B cell (primary cell): ENCODE measurements around the gene CIART. TPM values are rescaled to one million over a fixed set of nuclear protein-coding genes. Genes with fewer than 3 reads are reported as not detected.

ENCODE experiments used
- ATAC-seq: fragments of 200-7000 bp; cut with Tn5 transposase; one replicate; pipeline ENCODE4 v1.10.0; 2021; ENCODE audit warnings: low read depth, mild to moderate bottlenecking, moderate number of reproducible peaks, moderate library complexity
- CTCF ChIA-PET: fragments of 350-600 bp; sonication (Branson Sonifier 250); formaldehyde crosslinking; loops from one replicate; lab custom pipeline; 2021; ENCODE audit warnings: antibody characterized with exemption, inconsistent platforms; lab: Charles Lee
- POLR2A ChIA-PET: fragments of 350-600 bp; sonication (Branson Sonifier 250); formaldehyde crosslinking; loops from one replicate; lab custom pipeline; 2021; ENCODE audit warnings: antibody characterized with exemption; lab: Charles Lee
- DNase-seq: peaks from one replicate; pipeline ENCODE4 v3.0.0; 2013
- H2AFZ ChIP-seq: 2 replicates; pipeline ENCODE4 v1.6.1; 2012; ENCODE audit warnings: mild to moderate bottlenecking, low read depth, low read length; ENCODE audit not compliant: insufficient read depth, poor library complexity, severe bottlenecking
- H3K27ac ChIP-seq, 2 donors: 1 replicate in 1 of 2; 2 replicates in 1 of 2; pipeline ENCODE4 v1.5.1; 2012 to 2013; ENCODE audit warnings: low read length in 2 of 2, mild to moderate bottlenecking in 2 of 2, moderate library complexity in 1 of 2
- H3K27me3 ChIP-seq, 4 experiments: fragments of 200-600 bp in 1 of 4; sonication (generic) in 1 of 4; replicated peaks in 1 of 4; 1 replicate in 2 of 4; 2 replicates in 2 of 4; pipeline versions ENCODE4 v1.6.1 to v1.7.0; 2013 to 2016; ENCODE audit warnings: low read length in 3 of 4, mild to moderate bottlenecking in 2 of 4, mixed read lengths in 1 of 4, moderate library complexity in 1 of 4; ENCODE audit not compliant: insufficient read depth in 4 of 4, control insufficient read depth in 3 of 4; ENCODE audit errors: control extremely low read depth in 1 of 4
- H3K36me3 ChIP-seq, 2 experiments: replicated peaks in 1 of 2; 1 replicate in 1 of 2; 2 replicates in 1 of 2; pipeline versions ENCODE4 v1.6.1 to v1.7.1; 2013; ENCODE audit warnings: low read length in 1 of 2; ENCODE audit not compliant: insufficient read depth in 2 of 2, control insufficient read depth in 1 of 2; ENCODE audit errors: control extremely low read depth in 1 of 2, extremely low read depth in 1 of 2
- H3K4me1 ChIP-seq, 2 donors: fragments of 200-600 bp in 1 of 2; sonication (generic) in 1 of 2; 1 replicate in 1 of 2; 2 replicates in 1 of 2; pipeline versions ENCODE4 v1.5.1 to v1.6.1; 2013 to 2017; ENCODE audit warnings: low read length in 2 of 2; ENCODE audit not compliant: control insufficient read depth in 2 of 2, insufficient read depth in 2 of 2
- H3K4me2 ChIP-seq: replicated peaks from 2 replicates; pipeline ENCODE3; 2012; ENCODE audit warnings: mild to moderate bottlenecking, low read depth, low read length; ENCODE audit not compliant: poor library complexity, severe bottlenecking
- H3K4me3 ChIP-seq, 5 experiments: fragments of 200-600 bp in 1 of 5; sonication (generic) in 1 of 5; 1 replicate in 3 of 5; 2 replicates in 2 of 5; pipeline versions ENCODE4 v1.5.1 to v1.7.0; 2011 to 2016; ENCODE audit warnings: low read length in 4 of 5, mild to moderate bottlenecking in 4 of 5, low read depth in 2 of 5, control low read depth in 1 of 5, moderate library complexity in 1 of 5; ENCODE audit not compliant: insufficient read depth in 1 of 5; ENCODE audit errors: control extremely low read depth in 1 of 5, extremely low read depth in 1 of 5
- H3K79me2 ChIP-seq: fragments of 200-600 bp; sonication (generic); one replicate; pipeline ENCODE4 v1.6.0; 2016; ENCODE audit warnings: low read length; ENCODE audit not compliant: control insufficient read depth, insufficient read depth
- H3K9ac ChIP-seq: fragments of 200-600 bp; sonication (generic); 2 replicates; pipeline ENCODE4 v1.6.1; 2017; ENCODE audit warnings: mild to moderate bottlenecking, low read length, moderate library complexity
- H3K9me3 ChIP-seq, 3 donors: one replicate each; pipeline versions ENCODE4 v1.6.1 to v1.7.1; 2013; ENCODE audit warnings: low read length in 2 of 3; ENCODE audit not compliant: control insufficient read depth in 2 of 3, insufficient read depth in 1 of 3; ENCODE audit errors: control extremely low read depth in 1 of 3
- H4K20me1 ChIP-seq: 2 replicates; pipeline ENCODE4 v1.6.0; 2012; ENCODE audit warnings: mild to moderate bottlenecking, low read length; ENCODE audit not compliant: insufficient read depth, control insufficient read depth, poor library complexity, severe bottlenecking
- H3K27ac Mint-ChIP-seq: one replicate; pipeline ENCODE4 v1.8.0; 2021; ENCODE audit warnings: mixed read lengths
- H3K27me3 Mint-ChIP-seq: one replicate; pipeline ENCODE4 v1.8.0; 2021; ENCODE audit warnings: mixed read lengths
- H3K4me1 Mint-ChIP-seq: one replicate; pipeline ENCODE4 v1.8.0; 2021; ENCODE audit warnings: mixed read lengths
- H3K4me3 Mint-ChIP-seq: one replicate; pipeline ENCODE4 v1.8.0; 2021; ENCODE audit warnings: mixed read lengths
- H3K9me3 Mint-ChIP-seq: one replicate; pipeline ENCODE4 v1.8.0; 2022; ENCODE audit warnings: mixed read lengths; ENCODE audit not compliant: insufficient read depth
- CTCF ChIP-seq: fragments of 200-600 bp; IDR thresholded peaks from one replicate; pipeline ENCODE4 v1.8.0; 2022; ENCODE audit warnings: antibody characterized with exemption, mild to moderate bottlenecking
- EZH2 ChIP-seq: IDR thresholded peaks from 2 replicates; pipeline ENCODE4 v1.6.1; 2012; ENCODE audit warnings: borderline replicate concordance, low read depth, mild to moderate bottlenecking, moderate library complexity, low read length; ENCODE audit not compliant: insufficient read depth, poor library complexity, severe bottlenecking
- WGBS: methylation state at CpG from one replicate; pipeline ENCODE4 v1.1.5; 2013; ENCODE audit warnings: missing lambda C conversion rate; ENCODE audit not compliant: insufficient coverage; 5-methylcytosine and 5-hydroxymethylcytosine counted together
- intact Hi-C: fragments of 100-400 bp; cut with micrococcal nuclease; formaldehyde crosslinking; loops from one replicate; pipeline ENCODE4 v1.10.0; 2022
- polyA plus RNA-seq: library from polyadenylated mRNA; depleted of rRNA; stranded (reverse); fragments of >200 nt; gene quantifications from 2 replicates; pipeline ENCODE4 v1.2.3, GENCODE V29; 2012
- total RNA-seq, 2 donors: library from RNA; stranded (reverse); fragments of 120-200 nt in 1 of 2; gene quantifications; 1 replicate in 1 of 2; 2 replicates in 1 of 2; pipeline versions ENCODE4 v1.2.3 to v1.2.4, GENCODE V29; 2013 to 2022

CIART gene
- total and polyA plus RNA-seq, 2 donors (not counting 1 experiment from before 2014, with no cell fraction given) = 0.46 TPM; not detected in 1

GRCh38 chr1:150233359-150234308, 48.7 kb upstream of the CIART start:
- no peak overlapping the region for H3K4me3 Mint-ChIP-seq
- no peak overlapping the region for H3K27ac Mint-ChIP-seq
- H2AFZ ChIP-seq = peak overlapping the region; percentile 70
- peak overlapping the region; percentile 60 to 94 (median 85) for H3K4me3 ChIP-seq
- H3K4me1 Mint-ChIP-seq = peaks cover 16% of the 10 kb centered on the region
- no peaks in the 10 kb centered on the region for H3K27me3 Mint-ChIP-seq
- H3K4me2 ChIP-seq = peak overlapping the region; percentile 93
- peak overlapping the region; percentile 97 to 98 for H3K27ac ChIP-seq
- ChIA-PET CTCF (interaction anchor here (1.2 to 2.2 kb wide), 7 partner anchors 9 to 46 kb away, joined by 3 to 10 read pairs (median 6); no protein-coding TSS in a partner anchor), POLR2A (interaction anchor here (0.5 to 2.5 kb wide), 9 partner anchors 10 to 1031 kb away, joined by 3 to 19 read pairs (median 5); partner anchors contain the start of genes APH1A and RPRD2)
- 0% methylated on average over 2 of the region's 15 CpGs for WGBS
- TF ChIP-seq CTCF (no peak), EZH2 (no peak)
- ATAC-seq (no peak), DNase-seq (peak; percentile 61)
- no peaks in the 10 kb centered on the region for H4K20me1 ChIP-seq
- H3K4me1 ChIP-seq = peaks cover 23% of the 10 kb centered on the region in 2 donors
- H3K36me3 ChIP-seq = peaks cover 0 to 4% of the 10 kb centered on the region in 2 experiments
- H3K9me3 ChIP-seq = no peaks in the 10 kb centered on the region
- intact Hi-C loops = loop anchor here (1.0 kb wide), 2 partner anchors 46 to 345 kb away; no protein-coding TSS in a partner anchor
- H3K9ac ChIP-seq = peak overlapping the region; percentile 90
- no peaks in the 10 kb centered on the region for H3K27me3 ChIP-seq
- H3K79me2 ChIP-seq = peaks cover 27% of the 10 kb centered on the region
- no peaks in the 10 kb centered on the region for H3K9me3 Mint-ChIP-seq
